ENCODE data around the gene AHCY.
"Not testable (repeated sequence)": the region's sequence is repeated elsewhere in the genome, so short reads cannot be mapped to it uniquely, and the experiment has no call there.

Gene AHCY

GRCh38 chr20:34302723-34303533 lies at the start of gene AHCY:
Gene AHCY (minus strand): TSS chr20:34303355. CDS start chr20:34303270, 85 bp downstream.
- TF ChIP-seq ZNF274 (IDR thresholded peaks at IDR 0.05; ENCODE audit: low read depth, low read length) = no peak
- H3K4me3 ChIP-seq (ENCODE audit: low read length) = peak within 1 kb of the TSS; percentile 95

GRCh38 chr20:34350095-34350494 lies 46.9 kb upstream of the AHCY start:
- H3K4me3 ChIP-seq (ENCODE audit: low read length) = no peak overlapping the region
- TF ChIP-seq ZNF274 (IDR thresholded peaks at IDR 0.05; ENCODE audit: low read depth, low read length) = no peak

DNA sequence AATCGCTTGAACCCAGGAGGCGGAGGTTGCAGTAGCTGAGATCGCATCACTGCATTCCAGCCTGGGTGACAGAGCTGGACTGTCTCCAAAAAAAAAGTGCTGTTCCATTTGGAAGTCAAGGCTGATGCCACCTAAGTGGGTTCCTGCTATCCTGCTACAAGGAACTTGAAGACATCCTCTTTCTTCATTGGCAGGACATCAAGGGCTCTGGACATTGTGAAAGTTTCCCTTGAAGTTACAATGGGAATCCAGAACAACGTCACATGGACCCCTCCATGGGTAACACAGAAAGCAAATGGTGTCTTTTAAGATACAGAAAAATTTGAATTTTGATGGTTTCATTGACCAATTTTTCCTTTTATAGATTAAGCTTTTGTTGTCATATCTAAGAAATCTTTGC lies 44.4 kb upstream of the AHCY start:
- no peak for TF ChIP-seq ZNF274 (IDR thresholded peaks at IDR 0.05; ENCODE audit: low read depth, low read length)
- H3K4me3 ChIP-seq (ENCODE audit: low read length) = no peak overlapping the region

- not testable (repeated sequence) for H3K4me3 ChIP-seq (ENCODE audit: low read length)
Observed at GRCh38 chr20:34346533-34346865, 43.3 kb upstream of the AHCY start.

DNA sequence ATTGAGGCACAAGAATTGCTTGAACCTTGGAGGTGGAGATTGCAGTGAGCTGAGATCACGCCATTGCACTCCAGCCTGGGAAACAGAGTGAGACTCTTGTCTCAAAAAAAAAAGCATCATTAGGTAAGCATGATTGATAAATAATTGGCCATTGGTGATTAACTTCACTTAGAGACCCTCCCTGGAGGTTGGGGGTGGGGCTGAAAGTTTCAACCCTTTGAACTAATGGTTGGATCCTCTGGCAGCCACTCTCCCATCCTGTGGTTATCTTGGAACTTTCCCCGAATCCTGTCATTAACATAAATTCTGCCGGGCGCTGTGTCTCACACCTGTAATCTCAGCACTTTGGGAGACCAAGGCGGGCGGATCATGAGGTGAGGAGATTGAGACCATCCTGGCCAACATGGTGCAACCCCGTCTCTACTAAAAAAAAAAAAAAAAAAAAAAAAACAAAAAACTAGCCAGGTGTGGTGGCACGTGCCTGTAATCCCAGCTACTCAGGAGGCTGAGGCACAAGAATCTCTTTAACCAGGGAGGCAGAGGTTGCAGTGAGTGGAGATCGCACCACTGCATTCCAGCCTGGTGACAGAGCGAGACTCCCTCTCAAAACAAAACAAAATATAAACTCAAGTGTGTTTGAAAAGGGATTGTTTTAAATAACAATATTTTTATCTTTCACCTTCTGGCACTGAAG lies 42.8 kb upstream of the AHCY start:
- not testable (repeated sequence) for H3K4me3 ChIP-seq (ENCODE audit: low read length)

GRCh38 chr20:34345402-34345736 lies 42.2 kb upstream of the AHCY start:
- TF ChIP-seq ZNF274 (IDR thresholded peaks at IDR 0.05; ENCODE audit: low read depth, low read length) = no peak
- no peak overlapping the region for H3K4me3 ChIP-seq (ENCODE audit: low read length)

DNA sequence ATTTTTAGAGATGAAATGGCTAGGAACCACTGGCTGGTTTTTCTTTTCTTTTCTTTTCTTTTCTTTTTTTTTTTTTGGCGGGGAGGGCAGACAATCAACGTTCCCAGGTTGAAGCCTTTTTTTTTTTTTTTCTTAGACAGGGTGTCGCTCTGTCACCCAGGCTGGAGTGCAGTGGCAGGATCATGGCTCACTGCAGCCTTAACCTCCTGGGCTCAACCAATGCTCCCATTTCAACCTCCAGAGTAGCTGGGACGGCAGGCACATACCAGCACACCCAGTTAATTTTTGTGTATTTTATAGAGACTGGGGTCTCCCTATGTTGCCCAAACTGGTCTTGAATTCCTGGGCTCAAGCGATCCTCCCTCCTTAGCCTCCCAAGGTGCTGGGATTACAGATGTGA lies 41.1 kb upstream of the AHCY start:
- TF ChIP-seq ZNF274 (IDR thresholded peaks at IDR 0.05; ENCODE audit: low read depth, low read length) = no peak
- no peak overlapping the region for H3K4me3 ChIP-seq (ENCODE audit: low read length)

DNA sequence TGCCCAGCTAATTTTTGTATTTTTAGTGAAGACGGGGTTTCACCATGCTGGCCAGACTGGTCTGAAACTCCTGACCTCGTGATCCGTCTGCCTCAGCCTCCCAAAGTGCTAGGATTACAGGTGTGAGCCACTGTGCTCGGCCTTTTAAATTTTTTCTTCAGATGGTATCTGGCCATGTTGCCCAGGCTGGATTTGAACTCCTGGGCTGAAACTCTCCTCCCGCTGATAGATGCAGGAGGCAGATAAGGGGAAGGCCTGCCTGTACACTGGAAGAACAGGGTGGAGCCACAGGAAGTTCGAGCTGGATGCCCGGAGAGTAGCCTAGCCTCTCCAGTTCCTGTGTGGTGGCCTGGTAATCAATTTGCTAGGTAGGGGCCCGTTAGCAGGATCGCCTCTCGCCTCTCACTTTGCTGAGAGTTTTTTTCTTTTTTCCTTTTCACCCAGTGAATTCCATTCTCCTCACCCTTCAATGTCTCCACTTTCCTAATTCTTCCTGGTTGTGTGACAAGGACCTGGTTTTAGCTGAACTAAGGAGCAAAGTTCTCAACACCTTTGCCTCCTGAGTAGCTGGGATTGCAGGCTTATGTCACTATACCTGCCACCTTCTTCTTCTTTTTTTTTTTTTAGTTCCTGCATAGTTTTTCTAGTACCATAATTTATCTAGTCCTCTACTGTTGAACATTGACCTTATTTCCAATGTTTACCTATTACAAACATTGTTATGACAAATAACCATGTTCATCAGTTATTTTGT lies 40.5 kb upstream of the AHCY start:
- no peak for TF ChIP-seq ZNF274 (IDR thresholded peaks at IDR 0.05; ENCODE audit: low read depth, low read length)
- no peak overlapping the region for H3K4me3 ChIP-seq (ENCODE audit: low read length)

- H3K4me3 ChIP-seq (ENCODE audit: low read length) = not testable (repeated sequence)
Observed at GRCh38 chr20:34341199-34341598, 38.0 kb upstream of the AHCY start.

- H3K4me3 ChIP-seq (ENCODE audit: low read length) = not testable (repeated sequence)
Observed at GRCh38 chr20:34340726-34341125, 37.6 kb upstream of the AHCY start.

GRCh38 chr20:34337982-34338726 lies 35.0 kb upstream of the AHCY start:
- no peak for TF ChIP-seq ZNF274 (IDR thresholded peaks at IDR 0.05; ENCODE audit: low read depth, low read length)
- H3K4me3 ChIP-seq (ENCODE audit: low read length) = no peak overlapping the region

- TF ChIP-seq ZNF274 (IDR thresholded peaks at IDR 0.05; ENCODE audit: low read depth, low read length) = no peak
- no peak overlapping the region for H3K4me3 ChIP-seq (ENCODE audit: low read length)
Observed at GRCh38 chr20:34337544-34337943, 34.4 kb upstream of the AHCY start.

DNA sequence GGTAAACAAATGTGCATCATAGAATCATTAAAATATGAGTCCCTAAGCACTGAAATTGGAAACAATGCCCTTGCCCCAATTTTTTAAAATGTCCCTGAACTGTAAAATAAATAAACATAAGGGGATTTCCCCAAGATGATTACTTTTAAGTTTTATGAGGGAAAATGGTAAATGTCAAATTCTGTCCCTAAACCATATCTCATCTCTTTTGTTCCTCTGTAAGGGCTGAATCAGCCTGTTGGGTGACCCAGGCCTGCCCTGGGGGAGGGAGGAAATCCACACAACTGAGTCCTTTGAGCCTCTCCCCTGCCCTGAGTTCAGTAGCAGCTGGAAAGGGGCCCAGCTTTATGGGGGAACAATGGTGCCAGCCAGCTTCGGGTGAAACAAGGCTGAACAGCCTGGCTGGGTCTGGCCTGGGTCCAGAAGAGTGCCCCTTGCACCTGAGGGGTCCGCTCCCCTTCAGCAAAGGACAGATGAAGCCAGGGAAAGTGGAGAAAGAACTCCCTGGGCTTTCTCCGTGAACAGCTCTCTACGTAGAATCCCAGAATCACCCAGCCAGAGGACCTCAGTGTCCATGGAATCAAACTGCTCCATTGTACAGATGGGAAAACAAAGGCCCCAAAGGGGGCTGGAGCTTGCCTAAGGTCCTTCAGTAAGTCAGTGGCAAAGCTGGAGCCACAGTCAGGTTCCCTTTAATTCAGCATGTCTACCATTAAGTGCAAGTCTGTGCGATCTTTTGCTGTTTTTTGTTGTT lies 31.7 kb upstream of the AHCY start:
- no peak overlapping the region for H3K4me3 ChIP-seq (ENCODE audit: low read length)
- no peak for TF ChIP-seq ZNF274 (IDR thresholded peaks at IDR 0.05; ENCODE audit: low read depth, low read length)

- no peak overlapping the region for H3K4me3 ChIP-seq (ENCODE audit: low read length)
- no peak for TF ChIP-seq ZNF274 (IDR thresholded peaks at IDR 0.05; ENCODE audit: low read depth, low read length)
Observed at GRCh38 chr20:34333786-34334185, 30.6 kb upstream of the AHCY start.

All from GM08714 (cell line).